Activated CD4-positive, alpha-beta T cell treated with anti-CD3 and anti-CD28 coated beads, Interleukin-2, amount 50 U/mL, for 1 hour (primary cell): ENCODE measurements around the gene RGS7.
"Not testable (repeated sequence)": the region's sequence is repeated elsewhere in the genome, so short reads cannot be mapped to it uniquely, and the experiment has no call there.

ENCODE experiments used
- DNase-seq: peaks from one replicate; pipeline ENCODE4 v3.0.0-alpha.2; 2020

RGS7 gene

DNA sequence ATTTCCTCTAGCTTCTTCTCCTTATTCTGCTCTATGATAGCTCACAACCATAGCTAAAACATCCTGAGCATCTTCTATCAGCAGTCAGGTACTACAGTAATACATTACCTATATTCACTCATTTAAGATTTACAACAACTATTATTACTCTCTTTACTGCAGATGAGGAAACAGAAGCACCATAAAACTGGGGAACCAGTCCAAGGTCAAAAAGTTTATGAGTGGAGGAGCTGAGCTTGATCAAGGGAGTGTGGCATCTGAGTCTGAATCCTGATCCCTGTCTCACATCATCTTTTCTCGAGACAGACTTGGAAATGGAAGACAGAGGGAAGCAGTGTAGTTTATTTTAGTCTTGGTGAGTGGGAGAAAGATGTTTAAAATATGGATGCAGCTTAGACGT is 288.6 kb downstream of the RGS7 start:
- DNase-seq, result no peak

DNA sequence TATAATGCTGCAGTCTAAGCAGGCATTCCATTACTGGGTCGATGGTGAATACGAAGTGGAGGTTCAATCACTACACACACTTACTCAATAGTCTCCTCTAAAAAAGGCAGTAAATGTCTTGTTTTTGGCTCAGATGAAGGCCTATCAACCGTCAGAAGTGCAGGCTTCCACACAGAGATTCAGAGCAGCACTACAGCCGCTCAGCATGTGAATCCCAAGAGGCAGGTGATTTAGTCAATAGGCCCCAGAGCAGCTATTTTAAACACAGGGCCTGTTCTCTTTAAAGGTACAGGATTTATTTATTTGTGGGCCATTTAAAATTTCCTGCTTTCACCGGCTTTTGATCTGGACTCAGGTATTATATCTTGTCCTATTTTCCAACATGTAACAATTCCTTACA is 293.7 kb downstream of the RGS7 start:
- no peak for DNase-seq

DNA sequence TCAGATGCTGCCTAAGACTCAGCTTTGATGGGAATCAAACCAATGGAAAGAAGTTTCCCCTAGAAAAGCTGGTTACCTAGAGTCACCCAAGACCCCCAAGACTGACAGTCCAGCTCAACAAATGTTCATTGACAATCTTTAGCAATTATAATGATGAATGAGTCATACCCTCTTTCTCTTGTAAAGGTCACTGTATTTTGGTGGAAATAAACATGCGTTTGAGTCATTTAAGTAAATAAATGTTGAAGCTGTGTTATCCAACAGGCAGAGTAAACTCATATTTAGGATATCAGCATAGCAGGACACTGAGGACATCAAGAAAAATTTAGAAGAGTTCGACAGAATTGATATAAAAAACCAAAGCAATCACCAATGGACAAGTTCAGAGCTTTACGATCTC is 295.9 kb downstream of the RGS7 start:
- no peak for DNase-seq

DNA sequence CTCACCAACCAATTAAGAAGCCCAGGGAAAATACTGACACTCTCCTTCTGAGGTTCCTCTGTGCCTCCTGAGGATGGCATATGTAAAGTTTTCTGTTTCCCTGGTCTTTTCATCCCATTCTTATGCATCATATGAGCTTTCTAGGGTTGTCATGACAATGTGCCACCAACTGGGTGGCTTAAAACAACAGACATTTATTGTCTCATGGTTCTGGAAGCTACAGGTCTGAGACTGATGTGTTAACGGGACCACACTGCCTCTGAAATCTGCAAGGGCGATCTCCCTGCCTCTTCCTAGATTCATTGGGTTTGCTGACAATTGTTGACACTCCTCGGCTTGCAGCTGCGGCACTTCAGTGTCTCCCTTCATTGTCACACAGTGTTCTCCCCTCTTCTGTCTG is 308.4 kb downstream of the RGS7 start:
- DNase-seq, result no peak

DNA sequence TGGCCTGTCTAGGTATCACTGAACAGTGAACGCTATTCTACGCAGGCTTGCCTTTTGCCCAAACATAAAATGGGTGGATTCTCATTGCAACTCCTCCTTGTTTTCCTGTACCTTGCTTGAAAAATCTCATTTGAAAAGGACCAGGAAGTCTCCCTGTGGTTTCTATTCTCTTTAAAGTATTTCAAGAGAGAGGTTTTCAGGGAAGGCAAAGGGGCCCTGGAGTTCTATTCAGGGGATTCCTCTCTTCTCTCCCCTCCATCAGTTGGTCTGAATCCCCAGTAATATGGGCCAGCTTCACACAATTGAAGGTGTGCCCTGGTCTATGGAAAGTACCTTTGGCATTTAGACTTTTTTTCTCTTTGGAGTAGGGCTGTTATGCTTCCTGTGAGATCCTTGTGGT is 311.3 kb downstream of the RGS7 start:
- no peak for DNase-seq

DNA sequence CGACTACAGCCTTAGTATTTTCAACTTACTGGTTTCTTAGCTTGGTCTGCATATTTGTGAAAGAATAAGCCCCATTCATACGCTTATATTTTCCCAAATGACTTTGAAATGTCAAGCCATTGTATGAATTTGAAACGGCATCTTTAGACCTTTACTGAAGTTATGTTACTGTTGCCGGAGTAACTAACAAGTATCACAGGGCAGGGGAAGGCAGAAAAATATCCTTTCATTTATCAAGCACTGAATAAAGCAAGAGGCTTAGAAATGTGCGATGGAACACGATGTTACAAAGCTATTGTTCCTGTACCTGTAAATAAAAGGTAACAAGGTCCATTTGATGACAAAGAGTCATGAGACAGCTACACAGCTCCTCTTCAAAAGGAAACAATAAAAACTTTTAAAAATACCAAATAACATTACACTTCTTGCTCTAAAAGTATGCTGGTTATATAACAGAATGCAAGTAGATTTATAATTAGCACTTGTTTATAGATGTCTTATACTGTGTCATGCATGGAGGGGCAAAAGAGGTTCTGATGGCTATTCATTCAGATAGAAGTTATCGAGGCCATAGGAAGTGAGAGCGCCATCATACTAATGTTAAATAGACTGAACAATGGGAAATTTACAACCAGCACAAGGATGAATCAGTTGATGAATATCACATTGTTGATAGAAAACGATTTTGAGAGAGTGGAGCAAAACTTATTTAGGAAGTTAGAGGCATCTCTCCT is 322.6 kb downstream of the RGS7 start:
- no peak for DNase-seq

DNA sequence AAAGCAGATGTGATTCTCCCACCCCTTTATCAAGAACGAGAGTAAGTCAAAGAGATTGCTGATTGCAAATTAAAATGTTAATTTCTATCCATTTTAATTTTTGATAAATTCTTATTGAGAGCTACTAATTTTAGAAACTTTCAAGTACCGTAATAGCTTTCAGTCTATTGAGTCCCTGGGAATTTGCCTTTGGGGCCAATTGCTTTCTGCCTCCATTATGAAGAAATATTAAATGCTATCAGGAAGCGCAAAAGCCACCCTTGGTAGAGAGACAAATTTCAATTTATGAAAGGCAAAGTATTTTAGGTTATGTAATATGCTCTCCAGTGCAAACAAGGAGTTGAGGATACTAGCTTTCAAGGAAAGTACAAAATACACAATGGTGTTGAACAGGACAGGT is 332.2 kb downstream of the RGS7 start:
- no peak for DNase-seq

DNA sequence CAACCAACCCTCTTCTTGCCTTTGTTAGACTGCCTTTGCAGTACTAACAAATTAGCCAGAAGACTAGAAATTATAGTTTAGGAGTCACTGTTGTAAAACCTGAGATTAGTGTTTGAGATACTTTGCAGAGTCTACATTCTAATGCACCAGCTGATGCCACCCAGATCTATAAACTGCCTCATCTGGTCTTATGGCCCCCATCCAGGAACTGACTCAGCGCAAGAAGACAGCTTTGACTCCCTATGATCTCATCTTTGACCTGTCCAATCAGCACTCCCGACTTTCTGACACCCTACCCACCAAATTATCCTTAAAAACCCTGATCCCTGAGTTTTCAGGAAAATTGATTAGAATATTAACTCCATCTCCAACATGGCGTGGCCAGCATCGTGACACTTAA is 334.6 kb downstream of the RGS7 start:
- no peak for DNase-seq

DNA sequence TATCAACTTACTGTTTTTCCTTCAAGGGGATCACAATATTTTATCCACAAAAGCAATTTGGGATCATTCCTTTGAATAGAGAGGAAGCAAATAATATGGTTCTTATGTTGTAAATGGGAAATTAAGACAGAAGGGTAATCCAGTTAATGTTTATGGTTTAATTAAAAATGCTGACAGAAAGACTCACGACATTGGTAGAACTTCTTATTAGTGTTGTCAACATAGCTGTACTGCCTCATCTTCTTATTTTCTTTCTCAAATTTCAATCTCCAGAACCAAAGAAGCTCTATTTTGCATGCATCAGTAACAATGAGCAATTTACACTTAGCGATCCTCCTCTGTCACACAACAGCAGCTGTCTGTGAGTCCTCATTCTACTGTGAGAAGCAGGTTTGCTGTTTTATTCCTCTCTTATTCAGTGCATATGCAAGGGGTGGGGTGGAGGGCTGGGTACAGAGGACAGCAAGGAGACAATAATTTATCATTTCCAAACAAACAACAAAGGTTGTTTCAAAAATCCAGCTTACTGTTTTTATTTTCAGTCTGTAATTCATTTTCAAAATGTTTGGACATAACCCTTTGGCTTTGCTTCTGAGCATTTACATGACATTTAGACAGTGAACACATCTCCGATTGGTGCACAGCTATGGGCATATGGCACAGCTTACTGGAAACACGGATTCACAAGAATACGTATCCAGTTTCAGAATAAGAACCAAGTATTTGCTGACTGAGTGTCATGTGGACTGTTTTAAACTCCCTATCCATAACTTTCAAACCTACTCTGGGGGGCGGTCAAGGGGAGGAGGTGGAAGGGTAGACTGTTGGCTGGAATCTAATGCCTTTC is 335.9 kb downstream of the RGS7 start:
- no peak for DNase-seq

DNA sequence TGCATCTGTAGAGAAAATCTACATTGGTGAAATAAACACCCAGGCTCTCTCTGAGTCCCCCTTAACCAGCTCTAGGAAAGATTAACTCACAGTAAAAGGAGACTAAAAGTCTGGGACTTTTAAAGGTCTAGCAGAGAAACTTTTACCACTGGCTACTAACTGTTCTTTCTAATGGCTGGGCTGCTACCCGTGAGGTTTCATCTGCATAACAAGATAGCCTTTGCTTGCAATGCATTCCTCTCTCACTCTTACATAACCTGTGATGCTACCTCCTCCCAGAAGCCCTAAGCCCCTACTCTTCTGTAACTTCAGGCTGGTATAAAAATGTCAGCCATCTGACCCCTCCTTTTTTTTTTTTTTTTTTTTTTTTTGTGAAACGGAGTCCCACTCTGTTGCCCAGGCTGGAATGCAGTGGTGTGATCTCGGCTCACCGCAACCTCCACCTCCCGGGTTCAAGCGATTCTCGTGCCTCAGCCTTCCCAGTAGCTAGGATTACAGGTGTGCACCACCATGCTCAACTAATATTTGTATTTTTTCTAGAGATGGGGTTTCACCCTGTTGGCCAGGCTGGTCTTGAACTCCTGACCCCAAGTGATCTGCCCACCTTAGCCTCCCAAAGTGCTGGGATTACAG is 344.2 kb downstream of the RGS7 start:
- no peak for DNase-seq

DNA sequence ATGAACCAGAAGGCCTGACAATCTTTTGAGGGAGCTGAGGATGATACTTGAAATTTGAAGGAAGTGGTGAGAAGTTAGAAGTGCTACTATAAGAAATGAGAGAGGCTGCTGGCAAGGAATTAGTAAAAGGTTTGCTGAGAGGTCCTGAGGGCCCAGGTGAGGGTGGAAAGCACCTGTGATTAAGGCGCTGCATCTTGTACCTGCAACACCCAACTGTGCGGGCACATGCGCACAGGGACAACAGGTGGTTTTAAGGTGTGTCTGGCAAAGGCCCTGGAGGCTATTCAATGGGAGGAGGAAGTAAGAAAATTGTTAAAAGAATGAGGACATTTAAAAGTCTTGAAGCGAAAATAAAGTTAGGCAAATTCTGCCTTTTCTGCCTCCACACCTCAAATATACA is 349.3 kb downstream of the RGS7 start:
- DNase-seq, result no peak

DNA sequence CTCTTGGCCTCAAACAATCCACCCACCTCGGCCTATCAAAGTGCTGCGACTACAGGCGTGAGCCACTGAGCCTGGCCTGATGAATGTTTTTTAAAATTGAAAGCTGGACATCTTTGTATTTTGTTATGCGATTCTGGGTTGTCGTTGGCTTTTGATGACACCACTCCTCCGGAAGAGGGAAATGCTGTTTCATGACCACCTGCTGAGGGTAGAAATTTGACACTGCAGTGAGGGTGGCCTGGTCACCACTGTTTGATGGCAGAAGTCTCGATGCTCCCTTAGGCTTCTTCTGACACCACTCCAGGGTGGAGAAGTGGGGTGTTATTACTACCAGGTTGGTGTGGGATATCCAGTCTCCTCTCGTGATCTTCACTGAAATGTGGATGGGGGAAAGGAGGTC is 357.2 kb downstream of the RGS7 start:
- no peak for DNase-seq

DNA sequence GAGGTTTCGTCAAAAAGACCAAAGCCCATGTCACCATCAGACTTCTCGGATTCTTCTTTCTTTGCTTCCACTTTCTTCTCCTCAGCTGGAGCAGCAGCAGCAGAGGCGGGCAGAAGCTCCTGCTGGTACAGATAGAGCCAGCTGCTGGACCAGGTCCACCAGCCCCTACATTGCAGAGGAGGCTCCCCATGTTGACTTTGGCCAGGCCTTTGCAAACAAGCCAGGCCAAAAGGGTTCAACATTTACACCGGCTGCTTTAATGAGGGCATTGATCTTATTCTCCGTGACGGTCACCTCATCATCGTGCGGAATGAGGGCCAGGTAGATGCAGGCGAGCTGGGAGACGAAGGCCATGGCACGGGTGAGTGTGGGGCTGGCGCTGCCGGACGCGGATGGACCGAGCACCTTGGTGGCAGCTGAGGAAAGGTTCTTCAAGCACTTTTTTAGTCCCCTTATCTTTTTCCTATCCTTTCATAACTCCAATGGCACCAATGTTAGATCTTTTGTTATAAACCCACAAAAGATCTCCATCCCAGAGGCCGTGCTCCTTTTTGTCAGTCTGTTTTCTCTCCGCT is 358.5 kb downstream of the RGS7 start:
- no peak for DNase-seq

DNA sequence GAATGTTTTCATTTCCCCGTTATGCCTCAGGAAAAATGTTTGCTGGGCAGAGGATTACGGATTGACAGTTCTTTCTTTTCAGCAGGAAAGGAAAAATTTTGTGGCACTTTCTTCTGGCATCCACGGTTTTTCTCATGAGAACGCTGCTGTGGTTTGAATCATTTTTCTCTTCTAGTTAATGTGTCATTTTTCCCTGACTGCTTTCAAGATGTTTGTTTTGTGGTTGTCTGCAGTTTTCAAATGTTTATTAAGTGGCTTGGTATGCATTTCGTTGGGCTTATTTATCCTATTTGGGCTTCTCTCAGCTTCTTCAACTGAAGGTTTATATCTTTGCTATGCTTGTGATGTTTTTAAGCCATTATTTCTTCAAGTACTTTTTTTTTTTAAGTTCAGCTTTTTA is 359.0 kb downstream of the RGS7 start:
- DNase-seq, result no peak

DNA sequence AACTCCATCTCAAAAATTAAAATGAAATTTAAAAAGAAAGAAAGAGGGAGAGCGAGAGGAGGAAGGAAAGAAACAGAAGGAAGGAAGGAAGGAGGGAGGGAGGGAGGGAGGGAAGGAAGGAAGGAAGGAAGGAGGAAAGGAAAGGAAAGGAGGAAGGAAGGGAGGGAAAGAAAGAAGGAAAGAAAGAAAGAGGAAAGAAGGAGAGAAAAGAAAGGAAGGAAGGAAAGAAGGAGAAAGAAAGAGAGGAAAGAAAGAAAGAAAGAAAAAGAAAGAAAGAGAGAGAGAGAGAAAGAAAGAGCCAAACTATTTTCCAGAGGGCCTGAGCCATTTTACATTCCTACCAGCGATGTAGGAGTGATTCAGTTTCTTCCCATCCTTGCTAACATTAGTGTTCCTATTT is 364.0 kb downstream of the RGS7 start:
- DNase-seq, result no peak

DNA sequence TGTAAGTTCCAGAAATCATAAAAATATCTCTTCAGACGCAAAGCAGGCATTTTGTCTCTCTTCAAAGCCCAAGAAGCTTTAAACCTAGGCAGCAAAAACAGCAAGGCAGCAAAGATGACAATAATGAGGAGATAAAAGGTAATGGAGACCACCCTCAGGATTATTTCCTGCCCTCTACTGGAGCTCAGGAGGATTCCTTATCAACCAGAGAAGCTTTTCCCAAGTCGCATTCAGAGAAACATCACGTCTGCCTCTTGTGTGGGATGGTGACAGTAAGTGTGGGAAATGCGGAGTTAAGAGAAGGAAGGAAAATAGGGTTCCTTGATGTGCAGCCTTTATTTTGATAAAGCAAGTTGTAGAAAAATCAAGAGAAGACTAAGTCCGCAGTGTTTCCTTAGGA is 365.8 kb downstream of the RGS7 start:
- no peak for DNase-seq

DNA sequence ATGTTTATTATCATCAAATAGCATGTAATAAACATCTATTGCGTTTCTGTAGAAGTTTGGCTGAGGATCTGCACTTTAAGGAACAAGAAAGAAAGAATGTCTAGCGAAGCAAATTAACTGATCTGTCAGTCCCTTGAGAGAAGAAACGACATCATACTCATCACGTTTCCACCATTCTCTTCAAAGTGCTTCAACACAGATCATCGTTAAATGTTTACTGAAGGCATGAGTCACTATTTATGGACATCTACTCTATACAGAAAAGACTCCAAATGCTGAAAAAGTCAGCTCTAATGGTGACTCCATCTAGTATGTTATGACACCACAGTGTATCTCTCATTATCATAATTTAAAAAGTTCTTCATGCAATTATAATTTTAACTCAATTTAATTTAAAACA is 369.1 kb downstream of the RGS7 start:
- DNase-seq, result no peak

DNA sequence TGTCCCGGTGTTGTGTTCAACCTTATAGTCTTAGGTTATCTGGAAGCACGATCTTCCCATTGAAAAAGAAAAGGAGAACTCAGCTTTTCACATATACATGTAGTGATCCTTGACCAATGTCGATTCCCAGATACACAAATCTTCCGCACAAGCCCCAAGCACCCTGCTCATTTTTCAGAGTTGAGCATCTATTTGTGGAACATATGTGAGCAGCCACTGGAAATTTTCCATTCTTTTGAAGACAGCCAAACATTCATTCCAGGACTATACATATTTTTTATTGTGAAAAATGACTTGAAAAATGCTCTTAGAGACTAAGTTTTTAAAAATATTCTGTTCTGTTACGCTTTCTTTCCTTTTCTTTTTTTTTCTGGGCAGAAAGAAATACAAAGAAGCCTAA is 371.9 kb downstream of the RGS7 start:
- DNase-seq, result no peak

DNA sequence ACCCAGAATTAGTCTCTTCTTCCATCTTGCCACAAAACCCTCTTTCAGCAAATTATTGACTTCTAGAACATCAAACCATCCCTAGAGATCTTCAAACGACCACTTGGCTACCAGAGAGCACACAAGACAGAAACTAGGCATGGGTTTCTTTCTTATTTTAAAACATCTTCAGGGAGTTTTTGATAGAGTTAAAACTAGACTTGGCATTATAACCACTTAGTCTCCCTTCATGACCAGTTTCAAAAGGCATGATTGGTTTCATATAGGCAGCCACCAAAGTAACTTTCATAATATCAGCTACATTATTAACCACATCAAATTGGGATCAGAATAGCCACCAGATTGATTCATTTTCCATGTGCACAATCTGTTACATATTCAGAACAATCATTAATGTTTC is 376.7 kb downstream of the RGS7 start:
- no peak for DNase-seq

DNA sequence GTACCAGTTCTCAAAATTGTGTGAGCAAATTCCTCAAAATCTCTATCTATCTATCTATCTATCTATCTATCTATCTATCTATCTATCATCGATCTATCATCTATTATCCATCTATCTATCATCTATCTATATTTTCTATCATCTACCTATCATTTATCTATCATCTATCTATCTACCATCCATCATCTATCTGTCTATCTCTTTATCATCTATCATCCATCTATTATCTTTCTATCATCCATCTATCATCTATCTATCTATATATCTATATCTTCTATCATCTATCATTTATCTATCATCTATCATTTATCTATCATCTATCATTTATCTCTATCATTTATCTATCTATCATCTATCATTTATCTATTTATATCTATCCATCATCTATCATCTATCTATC is 380.3 kb downstream of the RGS7 start:
- DNase-seq, result no peak

DNA sequence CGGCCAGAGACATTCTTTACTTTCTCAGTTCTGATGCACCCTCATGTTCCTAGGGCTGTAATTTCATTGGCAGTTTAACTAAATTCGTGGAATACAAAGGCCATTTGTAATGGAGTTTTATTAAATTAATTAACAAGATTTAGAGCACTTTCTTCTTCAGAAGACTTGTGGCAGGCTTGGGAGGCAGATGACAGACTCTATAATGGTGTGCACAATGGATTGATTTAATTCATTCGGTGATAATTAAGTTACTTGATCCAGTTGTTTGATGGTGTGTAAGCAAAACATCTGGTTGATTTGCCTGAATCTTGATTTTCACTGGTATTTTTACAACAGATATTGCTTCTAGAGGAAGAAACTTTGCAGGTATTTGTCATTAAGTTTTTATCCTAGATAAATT is 383.1 kb downstream of the RGS7 start:
- no peak for DNase-seq

DNA sequence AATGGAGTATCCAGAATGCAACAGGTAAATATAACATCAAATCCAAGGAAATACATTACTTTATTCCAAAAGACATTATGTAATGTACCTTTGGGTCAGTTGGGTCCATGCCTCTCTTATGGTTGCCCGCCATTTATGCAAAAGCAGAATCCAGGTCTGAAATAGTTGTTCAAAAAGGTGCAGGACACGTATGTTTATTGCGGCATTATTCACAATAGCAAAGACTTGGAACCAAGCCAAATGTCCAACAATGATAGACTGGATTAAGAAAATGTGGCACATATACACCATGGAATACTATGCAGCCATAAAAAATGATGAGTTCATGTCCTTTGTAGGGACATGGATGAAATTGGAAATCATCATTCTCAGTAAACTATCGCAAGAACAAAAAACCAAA is 384.9 kb downstream of the RGS7 start:
- DNase-seq, result not testable (repeated sequence)

DNA sequence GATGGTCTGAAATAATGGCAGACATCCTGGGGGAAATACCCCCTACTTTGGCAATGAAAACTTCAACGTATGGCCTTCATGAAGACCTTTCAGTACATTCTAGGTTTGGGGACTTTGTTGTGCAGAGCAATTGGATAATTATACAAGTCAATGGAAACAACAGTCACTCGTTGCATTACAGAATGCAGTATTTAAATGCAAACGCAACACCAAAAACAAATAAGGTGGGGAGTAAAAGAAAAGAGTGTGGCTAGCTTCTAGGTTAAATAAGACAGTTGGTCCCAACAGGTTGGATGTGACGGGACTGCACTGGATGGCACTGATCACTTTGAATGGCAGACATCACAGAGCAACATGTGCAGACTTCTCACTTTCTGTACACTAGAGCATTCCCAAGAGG is 386.8 kb downstream of the RGS7 start:
- DNase-seq, result no peak

DNA sequence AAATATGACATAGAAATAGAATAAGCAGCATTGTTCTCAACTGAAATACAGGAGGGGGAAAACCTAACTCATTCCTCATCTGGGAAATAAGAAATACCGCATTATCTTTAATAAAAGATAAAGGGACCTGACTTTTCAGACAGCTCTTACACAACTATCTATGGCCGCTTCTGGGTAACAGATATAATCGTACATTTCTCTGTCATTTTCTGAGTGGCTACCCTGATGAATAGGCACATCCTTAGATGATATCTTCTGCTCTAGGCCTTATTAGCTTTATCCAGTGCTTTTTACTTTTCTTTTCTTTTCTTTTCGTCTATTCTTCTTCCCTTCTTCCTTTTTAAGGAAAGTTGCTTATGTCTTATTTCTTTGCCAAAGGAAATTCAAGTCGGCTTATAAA is 388.1 kb downstream of the RGS7 start:
- DNase-seq, result no peak
